Hematopoietic multipotent progenitor cell treated with erythropoietin and hydrocortisone succinate and interleukin-3 and kit ligand, for 8 days (in vitro differentiated cells): Measurements from ENCODE around the gene WBP1L.

Experiments
- DNase-seq: peaks from one replicate; pipeline ENCODE4 v3.0.0-alpha.2; 2015

The WBP1L gene

GRCh38 chr10:102759497-102760210, 15.9 kb downstream of the WBP1L start:
- DNase-seq = no peak

GRCh38 chr10:102761981-102762380, 18.2 kb downstream of the WBP1L start:
- no peak for DNase-seq

- DNase-seq = no peak
Observed at GRCh38 chr10:102762401-102763015, 18.8 kb downstream of the WBP1L start.

- peak; percentile 98 for DNase-seq
Observed at GRCh38 chr10:102763037-102763607, 19.4 kb downstream of the WBP1L start.

GRCh38 chr10:102764470-102765161, 20.9 kb downstream of the WBP1L start:
- no peak for DNase-seq

GRCh38 chr10:102765336-102765735, 21.6 kb downstream of the WBP1L start:
- DNase-seq = peak; percentile 79

GRCh38 chr10:102767428-102768160, 23.8 kb downstream of the WBP1L start:
- DNase-seq = no peak

- peak; percentile 79 for DNase-seq
Observed at GRCh38 chr10:102769375-102770107, 25.8 kb downstream of the WBP1L start.

GRCh38 chr10:102770108-102770482, 26.3 kb downstream of the WBP1L start:
- DNase-seq = peak; percentile 54

GRCh38 chr10:102770792-102771191, 27.0 kb downstream of the WBP1L start:
- no peak for DNase-seq

GRCh38 chr10:102773320-102773719, 29.6 kb downstream of the WBP1L start:
- no peak for DNase-seq

GRCh38 chr10:102773986-102774385, 30.2 kb downstream of the WBP1L start:
- DNase-seq = no peak

- DNase-seq = no peak
Observed at GRCh38 chr10:102775201-102775934, 31.6 kb downstream of the WBP1L start.

GRCh38 chr10:102775935-102776669, 32.4 kb downstream of the WBP1L start:
- peak; percentile 64 for DNase-seq

GRCh38 chr10:102776779-102777456, 33.2 kb downstream of the WBP1L start:
- DNase-seq = peak; percentile 91

- no peak for DNase-seq
Observed at GRCh38 chr10:102777711-102778453, 34.1 kb downstream of the WBP1L start.

- DNase-seq = no peak
Observed at GRCh38 chr10:102778781-102779180, 35.0 kb downstream of the WBP1L start.

GRCh38 chr10:102779680-102780526, 36.2 kb downstream of the WBP1L start:
- DNase-seq = peak; percentile 58

GRCh38 chr10:102780527-102780808, 36.7 kb downstream of the WBP1L start:
- no peak for DNase-seq
